Testis (tissue), 3 donors: ENCODE data around the gene LANCL1. TPM values are rescaled to one million over a fixed set of nuclear protein-coding genes. Genes with fewer than 3 reads are reported as not detected.

Source experiments
- DNase-seq: peaks from one replicate; pipeline ENCODE4 v3.0.0-alpha.2; 2019
- H3K27ac ChIP-seq, 2 donors: fragments of 200-600 bp; sonication (generic); one replicate each; pipeline ENCODE4 v1.5.1; 2019
- H3K27me3 ChIP-seq: fragments of 200-600 bp; sonication (generic); one replicate; pipeline ENCODE4 v1.5.1; 2019
- H3K36me3 ChIP-seq: fragments of 200-600 bp; sonication (generic); one replicate; pipeline ENCODE4 v1.5.1; 2017; ENCODE audit warnings: low read depth; ENCODE audit errors: missing control alignments
- H3K4me1 ChIP-seq: fragments of 200-600 bp; sonication (generic); one replicate; pipeline ENCODE4 v1.5.1; 2019
- H3K4me3 ChIP-seq, 2 donors: fragments of 200-600 bp; sonication (generic); one replicate each; pipeline ENCODE4 v1.5.1; 2017 to 2019
- H3K9me3 ChIP-seq: fragments of 200-600 bp; sonication (generic); one replicate; pipeline ENCODE4 v1.5.1; 2017
- POLR2A ChIP-seq: fragments of 450-650 bp; IDR thresholded peaks from one replicate; pipeline ENCODE4 v1.6.1; 2017; ENCODE audit warnings: antibody characterized with exemption, mild to moderate bottlenecking, moderate library complexity
- WGBS, 2 donors: methylation state at CpG; one replicate each; pipeline ENCODE4 v1.1.5; 2018; 5-methylcytosine and 5-hydroxymethylcytosine counted together
- intact Hi-C: fragments of 100-400 bp; cut with DNase I; formaldehyde crosslinking; loops from one replicate; pipeline ENCODE4 v1.15.1; 2023; ENCODE audit warnings: low total_unique reads
- polyA plus RNA-seq: library from polyadenylated mRNA; stranded (reverse); fragments of 350-450 nt; fragmentation: Illumina TruSeq; extraction: RNeasy Lipid Tissue Mini Kit (QIAGEN cat#74804); gene quantifications from one replicate; pipeline ENCODE4 v1.2.3, GENCODE V29; 2014; ENCODE audit warnings: low read depth, low replicate concordance; ENCODE audit not compliant: insufficient read depth
- total RNA-seq, 2 donors: library from RNA; depleted of rRNA; stranded (reverse); fragments of >200 nt; gene quantifications; one replicate each; pipeline ENCODE4 v1.2.3, GENCODE V29; 2016
- TF ChIP-seq, protein P1 (sequence below), 3 experiments: fragments of 450-650 bp in 2 of 3; fragments of 200-600 bp in 1 of 3; sonication (generic) in 1 of 3; IDR thresholded peaks; one replicate each; pipeline ENCODE4 v1.5.1; 2016 to 2019; ENCODE audit warnings: antibody characterized with exemption in 3 of 3, mild to moderate bottlenecking in 2 of 3, moderate library complexity in 1 of 3

Gene LANCL1
- total and polyA plus RNA-seq, 3 donors from 2014 or later, result 55.6 to 126 (median 59.5) TPM

DNA sequence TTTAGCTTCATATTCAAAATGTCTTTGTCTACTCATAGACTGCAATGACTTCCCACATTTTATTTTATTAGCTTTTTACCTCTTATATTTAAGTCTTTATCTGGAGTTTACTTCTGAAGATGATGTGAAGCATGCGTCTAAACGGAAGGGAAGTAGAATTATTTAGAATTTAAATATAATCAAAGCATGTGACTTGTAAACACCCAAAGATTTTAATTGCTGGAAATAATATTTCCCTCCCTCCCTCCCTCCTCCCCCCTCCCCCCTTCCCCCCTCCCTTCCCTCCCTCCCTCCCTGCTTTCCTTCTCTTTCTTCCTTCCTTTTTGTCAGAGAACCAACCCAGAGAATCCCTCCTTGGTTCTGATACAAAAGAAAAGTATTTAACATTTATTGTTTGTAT lies 2.1 kb upstream of the LANCL1 start:
- intact Hi-C loops, result no loop called here
- H3K4me3 ChIP-seq, result no peak overlapping the region
- 89 to 95% methylated on average over 2 of the region's 2 CpGs for WGBS, 2 donors
- H3K27me3 ChIP-seq, result no peaks in the 10 kb centered on the region
- DNase-seq, result no peak
- TF ChIP-seq POLR2A, result no peak
- no peak overlapping the region for H3K27ac ChIP-seq
- no peaks in the 10 kb centered on the region for H3K4me1 ChIP-seq
- H3K36me3 ChIP-seq, result no peaks in the 10 kb centered on the region
- H3K9me3 ChIP-seq, result no peaks in the 10 kb centered on the region

DNA sequence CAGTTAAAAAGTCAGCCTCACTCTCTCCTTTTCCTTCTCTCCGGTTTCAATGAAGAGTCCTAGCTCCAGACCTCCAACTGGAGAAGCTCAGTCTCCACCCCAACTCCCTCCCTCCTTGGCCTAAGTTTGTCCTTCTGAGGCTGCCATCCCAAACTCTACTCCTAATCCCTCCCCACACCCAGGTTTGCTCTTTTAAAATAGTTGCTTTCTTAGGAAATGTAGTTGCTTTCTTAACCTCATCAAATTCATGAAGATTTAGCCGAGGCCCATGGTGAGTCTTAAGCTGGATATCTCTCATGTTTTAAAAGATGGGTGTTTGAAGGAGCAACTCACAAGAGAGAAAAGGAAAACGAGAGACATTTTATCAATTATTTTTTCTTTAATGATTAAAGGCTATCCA lies 937 bp upstream of the LANCL1 start:
- intact Hi-C loops, result no loop called here
- H3K27me3 ChIP-seq, result no peaks in the 10 kb centered on the region
- H3K27ac ChIP-seq, result peak overlapping the region in 1 of 2 donors; percentile 67
- no peaks in the 10 kb centered on the region for H3K9me3 ChIP-seq
- DNase-seq, result peak; percentile 74
- H3K36me3 ChIP-seq, result no peaks in the 10 kb centered on the region
- H3K4me3 ChIP-seq, result peak overlapping the region; percentile 71 to 80
- TF ChIP-seq, protein P1, sequence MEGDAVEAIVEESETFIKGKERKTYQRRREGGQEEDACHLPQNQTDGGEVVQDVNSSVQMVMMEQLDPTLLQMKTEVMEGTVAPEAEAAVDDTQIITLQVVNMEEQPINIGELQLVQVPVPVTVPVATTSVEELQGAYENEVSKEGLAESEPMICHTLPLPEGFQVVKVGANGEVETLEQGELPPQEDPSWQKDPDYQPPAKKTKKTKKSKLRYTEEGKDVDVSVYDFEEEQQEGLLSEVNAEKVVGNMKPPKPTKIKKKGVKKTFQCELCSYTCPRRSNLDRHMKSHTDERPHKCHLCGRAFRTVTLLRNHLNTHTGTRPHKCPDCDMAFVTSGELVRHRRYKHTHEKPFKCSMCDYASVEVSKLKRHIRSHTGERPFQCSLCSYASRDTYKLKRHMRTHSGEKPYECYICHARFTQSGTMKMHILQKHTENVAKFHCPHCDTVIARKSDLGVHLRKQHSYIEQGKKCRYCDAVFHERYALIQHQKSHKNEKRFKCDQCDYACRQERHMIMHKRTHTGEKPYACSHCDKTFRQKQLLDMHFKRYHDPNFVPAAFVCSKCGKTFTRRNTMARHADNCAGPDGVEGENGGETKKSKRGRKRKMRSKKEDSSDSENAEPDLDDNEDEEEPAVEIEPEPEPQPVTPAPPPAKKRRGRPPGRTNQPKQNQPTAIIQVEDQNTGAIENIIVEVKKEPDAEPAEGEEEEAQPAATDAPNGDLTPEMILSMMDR (IDR thresholded peaks at IDR 0.05), result no peak
- TF ChIP-seq POLR2A, result no peak
- no peaks in the 10 kb centered on the region for H3K4me1 ChIP-seq
- whole genome bisulfite sequencing, 2 donors, result 23 to 37% methylated on average over 3 of the region's 3 CpGs

DNA sequence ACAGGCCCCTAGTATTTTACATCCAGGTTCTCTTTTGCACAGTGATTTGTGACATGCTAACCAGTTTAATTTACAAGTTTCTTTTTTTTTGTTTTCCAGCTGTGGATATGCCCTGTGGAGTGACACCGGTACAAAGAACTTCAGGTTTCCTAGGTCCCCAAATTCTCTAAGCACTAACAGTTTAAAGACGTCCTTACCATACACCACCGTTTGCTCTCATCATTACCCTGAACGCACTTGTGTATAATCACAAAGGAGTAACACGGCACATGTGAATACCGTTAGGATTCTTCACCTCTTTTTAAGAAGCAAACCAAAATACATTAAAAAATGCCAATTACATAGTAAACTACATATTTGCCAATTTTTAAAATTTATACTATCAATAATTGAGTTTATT lies 853 bp downstream of the LANCL1 start:
- no peaks in the 10 kb centered on the region for H3K27me3 ChIP-seq
- H3K36me3 ChIP-seq, result no peaks in the 10 kb centered on the region
- H3K4me1 ChIP-seq, result no peaks in the 10 kb centered on the region
- no peak overlapping the region for H3K27ac ChIP-seq
- intact Hi-C loops, result no loop called here
- peak overlapping the region; percentile 71 to 80 for H3K4me3 ChIP-seq
- H3K9me3 ChIP-seq, result no peaks in the 10 kb centered on the region
- TF ChIP-seq POLR2A, result no peak
- TF ChIP-seq, protein P1 (IDR thresholded peaks at IDR 0.05), result no peak
- no peak for DNase-seq
- 12 to 20% methylated on average over 6 of the region's 6 CpGs for WGBS, 2 donors

DNA sequence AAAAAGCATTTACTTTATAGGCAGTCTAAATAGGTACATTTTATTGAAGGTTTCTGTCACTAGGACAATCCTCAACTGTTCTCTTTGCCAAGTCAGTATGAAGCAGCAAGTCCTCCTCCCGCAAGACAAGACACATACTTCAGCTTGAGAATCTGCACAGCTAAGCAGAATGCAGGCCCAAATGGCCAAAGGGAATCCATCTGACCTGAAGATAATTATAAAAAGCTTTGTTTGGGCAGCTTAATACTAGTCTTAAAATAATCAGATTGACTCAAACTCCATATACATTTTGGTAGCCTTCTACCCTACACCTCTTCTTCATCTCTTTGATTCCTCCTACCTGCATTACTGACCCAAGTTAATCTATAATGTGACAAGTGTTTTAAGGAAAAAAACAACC lies 1.8 kb downstream of the LANCL1 start:
- DNase-seq, result no peak
- H3K27ac ChIP-seq, result no peak overlapping the region
- H3K36me3 ChIP-seq, result no peaks in the 10 kb centered on the region
- TF ChIP-seq, protein P1 (IDR thresholded peaks at IDR 0.05), result no peak
- TF ChIP-seq POLR2A, result no peak
- WGBS, 2 donors, result 55 to 58% methylated on average over 1 of the region's 1 CpG
- intact Hi-C loops, result no loop called here
- no peak overlapping the region for H3K4me3 ChIP-seq
- no peaks in the 10 kb centered on the region for H3K4me1 ChIP-seq
- H3K27me3 ChIP-seq, result no peaks in the 10 kb centered on the region
- H3K9me3 ChIP-seq, result no peaks in the 10 kb centered on the region

DNA sequence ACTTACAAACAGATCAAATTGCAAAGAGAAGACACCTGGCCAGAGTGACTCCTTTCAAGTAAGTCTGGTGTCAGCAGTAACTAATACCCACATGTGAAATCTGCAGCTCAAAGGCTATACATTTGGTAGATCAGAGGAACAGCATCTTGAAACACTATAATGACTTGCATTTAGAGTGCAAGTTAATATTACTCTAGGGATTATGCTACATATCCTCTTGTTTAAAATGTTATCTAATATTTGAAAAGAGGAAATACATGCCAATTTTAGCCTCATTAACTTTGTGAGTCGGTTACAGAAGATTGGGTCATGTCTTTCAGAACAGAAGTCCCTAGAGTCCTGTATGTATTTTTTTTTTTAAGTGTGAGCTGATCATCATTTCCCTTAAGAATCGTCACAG lies 15.2 kb downstream of the LANCL1 start:
- no peak overlapping the region for H3K27ac ChIP-seq
- WGBS, 2 donors, result 53 to 62% methylated on average over 2 of the region's 2 CpGs
- no peak overlapping the region for H3K4me3 ChIP-seq
- no peaks in the 10 kb centered on the region for H3K4me1 ChIP-seq
- TF ChIP-seq POLR2A, result no peak
- TF ChIP-seq, protein P1 (IDR thresholded peaks at IDR 0.05), result no peak
- H3K9me3 ChIP-seq, result no peaks in the 10 kb centered on the region
- H3K36me3 ChIP-seq, result no peaks in the 10 kb centered on the region
- intact Hi-C loops, result no loop called here
- DNase-seq, result no peak
- H3K27me3 ChIP-seq, result no peaks in the 10 kb centered on the region
